Liver (tissue), 9 donors: Measurements from ENCODE around the gene SLC18A2. TPM values are rescaled to one million over a fixed set of nuclear protein-coding genes. Genes with fewer than 3 reads are reported as not detected.

Experiments
- DNase-seq: peaks from one replicate; pipeline ENCODE4 v3.0.0-alpha.2; 2017; ENCODE audit warnings: low spot score
- H3K27ac ChIP-seq, 2 donors: one replicate each; pipeline ENCODE4 v1.7.0; 2013; ENCODE audit warnings: inconsistent platforms in 2 of 2, low read length in 2 of 2, control low read depth in 1 of 2, low read depth in 1 of 2, mild to moderate bottlenecking in 1 of 2
- H3K27me3 ChIP-seq, 4 donors: one replicate each; pipeline versions ENCODE4 v1.6.1 to v1.7.0; 2013; ENCODE audit warnings: low read length in 3 of 4, inconsistent platforms in 1 of 4, mild to moderate bottlenecking in 1 of 4, moderate library complexity in 1 of 4; ENCODE audit not compliant: control insufficient read depth in 4 of 4, insufficient read depth in 4 of 4
- H3K36me3 ChIP-seq, 4 donors: one replicate each; pipeline versions ENCODE4 v1.6.1 to v1.7.0; 2013; ENCODE audit warnings: low read length in 3 of 4, mild to moderate bottlenecking in 3 of 4, low read depth in 1 of 4, moderate library complexity in 1 of 4; ENCODE audit not compliant: control insufficient read depth in 4 of 4, insufficient read depth in 3 of 4
- H3K4me1 ChIP-seq, 4 donors: one replicate each; pipeline versions ENCODE4 v1.6.1 to v1.7.0; 2013; ENCODE audit warnings: low read length in 3 of 4, mild to moderate bottlenecking in 3 of 4, moderate library complexity in 1 of 4; ENCODE audit not compliant: control insufficient read depth in 4 of 4, insufficient read depth in 4 of 4
- H3K4me3 ChIP-seq, 3 donors: one replicate each; pipeline versions ENCODE4 v1.6.1 to v1.7.0; 2013; ENCODE audit warnings: low read length in 3 of 3, control low read depth in 1 of 3, low read depth in 1 of 3, mild to moderate bottlenecking in 1 of 3
- H3K9ac ChIP-seq, 2 donors: one replicate each; pipeline ENCODE4 v1.7.0; 2013; ENCODE audit warnings: low read length in 2 of 2, mild to moderate bottlenecking in 2 of 2, moderate library complexity in 2 of 2, control low read depth in 1 of 2, low read depth in 1 of 2
- H3K9me3 ChIP-seq, 4 donors: one replicate each; pipeline versions ENCODE4 v1.6.1 to v1.7.0; 2013; ENCODE audit warnings: low read length in 3 of 4; ENCODE audit not compliant: control insufficient read depth in 4 of 4
- EGR1 ChIP-seq, 2 donors: IDR thresholded peaks; 2 replicates each; pipeline ENCODE4 v1.6.1; 2016 to 2018; ENCODE audit warnings: antibody characterized with exemption in 2 of 2, low read depth in 2 of 2
- FOXA2 ChIP-seq: IDR thresholded peaks from 2 replicates; pipeline ENCODE4 v1.6.1; 2016; ENCODE audit warnings: antibody characterized with exemption
- GABPA ChIP-seq, 2 donors: IDR thresholded peaks in 1 of 2; conservative IDR thresholded peaks in 1 of 2; 2 replicates each; pipeline ENCODE4 v1.6.1; 2016; ENCODE audit warnings: antibody characterized with exemption in 2 of 2, mild to moderate bottlenecking in 1 of 2, moderate library complexity in 1 of 2
- HNF4A ChIP-seq, 2 donors: conservative IDR thresholded peaks; 2 replicates each; pipeline ENCODE4 v1.6.1; 2016; ENCODE audit warnings: antibody characterized with exemption in 2 of 2, mild to moderate bottlenecking in 2 of 2
- HNF4G ChIP-seq: IDR thresholded peaks from 2 replicates; pipeline ENCODE4 v1.6.1; 2016; ENCODE audit warnings: antibody characterized with exemption
- JUND ChIP-seq, 2 donors: IDR thresholded peaks; 2 replicates each; pipeline ENCODE4 v1.6.1; 2016; ENCODE audit warnings: antibody characterized with exemption in 2 of 2
- NR2F2 ChIP-seq: IDR thresholded peaks from 2 replicates; pipeline ENCODE4 v1.6.1; 2016; ENCODE audit warnings: antibody characterized with exemption
- RXRA ChIP-seq, 2 donors: IDR thresholded peaks; 2 replicates each; pipeline ENCODE4 v1.6.1; 2017 to 2018; ENCODE audit warnings: antibody characterized with exemption in 2 of 2, mild to moderate bottlenecking in 1 of 2
- SP1 ChIP-seq: IDR thresholded peaks from 2 replicates; pipeline ENCODE4 v1.6.1; 2018; ENCODE audit warnings: antibody characterized with exemption, mild to moderate bottlenecking
- TAF1 ChIP-seq: conservative IDR thresholded peaks from 2 replicates; pipeline ENCODE4 v1.6.1; 2016; ENCODE audit warnings: antibody characterized with exemption, mild to moderate bottlenecking
- WGBS: extraction: QIAGEN DNeasy Blood & Tissue Kit; methylation state at CpG from one replicate; pipeline ENCODE4 v1.1.7; 2013; 5-methylcytosine and 5-hydroxymethylcytosine counted together
- polyA plus RNA-seq, 2 donors: library from polyadenylated mRNA; stranded (reverse) in 1 of 2; unstranded in 1 of 2; fragments of 200-250 nt in 1 of 2; fragments of >200 nt in 1 of 2; fragmentation: Nextera tagmentation in 1 of 2; extraction: Ambion mirVana in 1 of 2; gene quantifications; one replicate each; pipeline versions ENCODE4 v1.2.1 to v1.2.3, GENCODE V29; 2013 to 2015
- total RNA-seq, 2 donors: library from RNA; depleted of rRNA; stranded (reverse); fragments of >200 nt; gene quantifications; one replicate each; pipeline ENCODE4 v1.2.3, GENCODE V29; 2014
- TF ChIP-seq, protein P1 (sequence below): IDR thresholded peaks from 2 replicates; pipeline ENCODE4 v1.6.1; 2016; ENCODE audit warnings: antibody characterized with exemption
- TF ChIP-seq, protein P2 (sequence below): IDR thresholded peaks from 2 replicates; pipeline ENCODE4 v1.6.1; 2016; ENCODE audit warnings: antibody characterized with exemption, mild to moderate bottlenecking
- TF ChIP-seq, protein P3 (sequence below): IDR thresholded peaks from 2 replicates; pipeline ENCODE4 v1.6.1; 2016; ENCODE audit warnings: antibody characterized with exemption
- TF ChIP-seq, protein P4 (sequence below): IDR thresholded peaks from 2 replicates; pipeline ENCODE4 v1.6.1; 2016; ENCODE audit warnings: antibody characterized with exemption
- donor health status: healthy.
- donor health status: healthy.
- donor health status: healthy.
- donor health status: healthy.
- donor health status: healthy.

Gene SLC18A2
- total and polyA plus RNA-seq, 4 donors, result 0.92 to 3.7 (median 1.4) TPM

DNA sequence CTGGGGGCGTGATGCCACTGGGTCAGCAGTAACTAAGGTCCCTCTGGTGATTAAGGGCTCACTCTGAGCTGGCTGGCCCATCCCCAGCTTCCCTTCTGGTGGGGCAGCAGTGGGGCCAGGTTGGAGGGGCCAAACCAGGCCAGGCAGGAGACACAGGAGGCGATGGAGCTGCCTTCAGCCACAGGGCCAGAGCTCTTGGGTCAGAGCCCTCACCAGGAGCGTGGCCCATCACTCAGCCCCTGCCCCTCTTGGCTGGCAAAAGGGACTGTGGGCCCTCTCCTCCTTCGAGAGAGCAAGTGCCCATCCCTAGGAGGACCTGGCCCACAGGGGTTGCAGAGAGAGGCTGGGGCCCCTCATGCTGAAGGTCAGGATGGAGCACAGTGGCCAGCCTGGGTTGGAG, 39.1 kb upstream of the SLC18A2 start:
- Histone ChIP-seq H3K9me3 (peaks cover 0 to 3% (median under 1%) of the 10 kb centered on the region in 4 donors), H3K27me3 (peaks cover 0 to 2% (median 0%) of the 10 kb centered on the region in 4 donors), H3K4me1 (no peaks in the 10 kb centered on the region), H3K36me3 (no peaks in the 10 kb centered on the region), H3K4me3 (no peak overlapping the region), H3K9ac (no peak overlapping the region), H3K27ac (no peak overlapping the region)
- WGBS, result 75% methylated on average over 4 of the region's 4 CpGs
- TF ChIP-seq NR2F2 (no peak), EGR1 (IDR thresholded peaks at IDR 0.05; ENCODE audit: low read depth in 2 of 2) (no peak), HNF4A (conservative IDR thresholded peaks at IDR 0.05) (no peak), RXRA (IDR thresholded peaks at IDR 0.05) (no peak), GABPA (IDR thresholded peaks at IDR 0.05 in 1 of 2, conservative IDR thresholded peaks at IDR 0.05 in 1 of 2) (no peak), SP1 (no peak), HNF4G (no peak), TAF1 (no peak), JUND (IDR thresholded peaks at IDR 0.05) (no peak), FOXA2 (no peak)
- TF ChIP-seq, protein P1, sequence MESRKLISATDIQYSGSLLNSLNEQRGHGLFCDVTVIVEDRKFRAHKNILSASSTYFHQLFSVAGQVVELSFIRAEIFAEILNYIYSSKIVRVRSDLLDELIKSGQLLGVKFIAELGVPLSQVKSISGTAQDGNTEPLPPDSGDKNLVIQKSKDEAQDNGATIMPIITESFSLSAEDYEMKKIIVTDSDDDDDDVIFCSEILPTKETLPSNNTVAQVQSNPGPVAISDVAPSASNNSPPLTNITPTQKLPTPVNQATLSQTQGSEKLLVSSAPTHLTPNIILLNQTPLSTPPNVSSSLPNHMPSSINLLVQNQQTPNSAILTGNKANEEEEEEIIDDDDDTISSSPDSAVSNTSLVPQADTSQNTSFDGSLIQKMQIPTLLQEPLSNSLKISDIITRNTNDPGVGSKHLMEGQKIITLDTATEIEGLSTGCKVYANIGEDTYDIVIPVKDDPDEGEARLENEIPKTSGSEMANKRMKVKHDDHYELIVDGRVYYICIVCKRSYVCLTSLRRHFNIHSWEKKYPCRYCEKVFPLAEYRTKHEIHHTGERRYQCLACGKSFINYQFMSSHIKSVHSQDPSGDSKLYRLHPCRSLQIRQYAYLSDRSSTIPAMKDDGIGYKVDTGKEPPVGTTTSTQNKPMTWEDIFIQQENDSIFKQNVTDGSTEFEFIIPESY, result no peak
- TF ChIP-seq, protein P2, sequence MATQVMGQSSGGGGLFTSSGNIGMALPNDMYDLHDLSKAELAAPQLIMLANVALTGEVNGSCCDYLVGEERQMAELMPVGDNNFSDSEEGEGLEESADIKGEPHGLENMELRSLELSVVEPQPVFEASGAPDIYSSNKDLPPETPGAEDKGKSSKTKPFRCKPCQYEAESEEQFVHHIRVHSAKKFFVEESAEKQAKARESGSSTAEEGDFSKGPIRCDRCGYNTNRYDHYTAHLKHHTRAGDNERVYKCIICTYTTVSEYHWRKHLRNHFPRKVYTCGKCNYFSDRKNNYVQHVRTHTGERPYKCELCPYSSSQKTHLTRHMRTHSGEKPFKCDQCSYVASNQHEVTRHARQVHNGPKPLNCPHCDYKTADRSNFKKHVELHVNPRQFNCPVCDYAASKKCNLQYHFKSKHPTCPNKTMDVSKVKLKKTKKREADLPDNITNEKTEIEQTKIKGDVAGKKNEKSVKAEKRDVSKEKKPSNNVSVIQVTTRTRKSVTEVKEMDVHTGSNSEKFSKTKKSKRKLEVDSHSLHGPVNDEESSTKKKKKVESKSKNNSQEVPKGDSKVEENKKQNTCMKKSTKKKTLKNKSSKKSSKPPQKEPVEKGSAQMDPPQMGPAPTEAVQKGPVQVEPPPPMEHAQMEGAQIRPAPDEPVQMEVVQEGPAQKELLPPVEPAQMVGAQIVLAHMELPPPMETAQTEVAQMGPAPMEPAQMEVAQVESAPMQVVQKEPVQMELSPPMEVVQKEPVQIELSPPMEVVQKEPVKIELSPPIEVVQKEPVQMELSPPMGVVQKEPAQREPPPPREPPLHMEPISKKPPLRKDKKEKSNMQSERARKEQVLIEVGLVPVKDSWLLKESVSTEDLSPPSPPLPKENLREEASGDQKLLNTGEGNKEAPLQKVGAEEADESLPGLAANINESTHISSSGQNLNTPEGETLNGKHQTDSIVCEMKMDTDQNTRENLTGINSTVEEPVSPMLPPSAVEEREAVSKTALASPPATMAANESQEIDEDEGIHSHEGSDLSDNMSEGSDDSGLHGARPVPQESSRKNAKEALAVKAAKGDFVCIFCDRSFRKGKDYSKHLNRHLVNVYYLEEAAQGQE, result no peak
- TF ChIP-seq, protein P3, sequence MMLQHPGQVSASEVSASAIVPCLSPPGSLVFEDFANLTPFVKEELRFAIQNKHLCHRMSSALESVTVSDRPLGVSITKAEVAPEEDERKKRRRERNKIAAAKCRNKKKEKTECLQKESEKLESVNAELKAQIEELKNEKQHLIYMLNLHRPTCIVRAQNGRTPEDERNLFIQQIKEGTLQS, result no peak
- TF ChIP-seq, protein P4, sequence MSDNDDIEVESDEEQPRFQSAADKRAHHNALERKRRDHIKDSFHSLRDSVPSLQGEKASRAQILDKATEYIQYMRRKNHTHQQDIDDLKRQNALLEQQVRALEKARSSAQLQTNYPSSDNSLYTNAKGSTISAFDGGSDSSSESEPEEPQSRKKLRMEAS, result no peak
- DNase-seq, result no peak

DNA sequence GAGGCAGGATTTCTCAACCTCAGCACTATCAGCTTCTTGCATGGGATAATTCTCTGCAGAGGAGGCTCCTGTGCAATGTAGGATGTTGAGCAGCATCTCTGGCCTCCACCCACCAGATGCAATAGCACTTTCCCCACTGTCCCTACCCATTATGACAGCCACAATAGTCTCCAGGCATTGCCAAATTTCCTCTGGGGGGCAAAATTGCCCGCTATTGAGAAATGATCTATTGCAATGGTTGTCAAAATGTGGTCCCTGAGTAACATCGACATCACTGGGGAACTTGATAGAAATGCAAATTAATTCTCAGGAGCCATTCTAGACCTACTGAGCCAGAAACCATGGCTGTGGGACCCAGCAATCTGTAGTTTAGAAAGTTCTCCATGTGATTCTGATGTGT, 36.6 kb upstream of the SLC18A2 start:
- TF ChIP-seq SP1 (no peak), HNF4A (conservative IDR thresholded peaks at IDR 0.05) (no peak), HNF4G (no peak), TAF1 (no peak), JUND (IDR thresholded peaks at IDR 0.05) (no peak)
- TF ChIP-seq, protein P1, result no peak
- H3K27me3 ChIP-seq, result peaks cover 0 to 2% (median 0%) of the 10 kb centered on the region in 4 donors
- 51% methylated on average over 2 of the region's 2 CpGs for WGBS

More for the DNA sequence above, 36.6 kb upstream of the SLC18A2 start:
- no peak overlapping the region for H3K4me3 ChIP-seq
- no peak overlapping the region for H3K27ac ChIP-seq
- no peaks in the 10 kb centered on the region for H3K4me1 ChIP-seq
- H3K9me3 ChIP-seq, result peaks cover 0 to 3% (median under 1%) of the 10 kb centered on the region in 4 donors
- H3K9ac ChIP-seq, result no peak overlapping the region
- DNase-seq, result no peak
- no peaks in the 10 kb centered on the region for H3K36me3 ChIP-seq
